ENCODE data around the gene HRC. TPM values are rescaled to one million over a fixed set of nuclear protein-coding genes. Genes with fewer than 3 reads are reported as not detected.

The HRC gene
- total and polyA plus RNA-seq, 2 of the 8 experiments (the other 6 are each of a cell fraction or from before 2014, with no cell fraction given), result 2.3 to 2.6 TPM

DNA sequence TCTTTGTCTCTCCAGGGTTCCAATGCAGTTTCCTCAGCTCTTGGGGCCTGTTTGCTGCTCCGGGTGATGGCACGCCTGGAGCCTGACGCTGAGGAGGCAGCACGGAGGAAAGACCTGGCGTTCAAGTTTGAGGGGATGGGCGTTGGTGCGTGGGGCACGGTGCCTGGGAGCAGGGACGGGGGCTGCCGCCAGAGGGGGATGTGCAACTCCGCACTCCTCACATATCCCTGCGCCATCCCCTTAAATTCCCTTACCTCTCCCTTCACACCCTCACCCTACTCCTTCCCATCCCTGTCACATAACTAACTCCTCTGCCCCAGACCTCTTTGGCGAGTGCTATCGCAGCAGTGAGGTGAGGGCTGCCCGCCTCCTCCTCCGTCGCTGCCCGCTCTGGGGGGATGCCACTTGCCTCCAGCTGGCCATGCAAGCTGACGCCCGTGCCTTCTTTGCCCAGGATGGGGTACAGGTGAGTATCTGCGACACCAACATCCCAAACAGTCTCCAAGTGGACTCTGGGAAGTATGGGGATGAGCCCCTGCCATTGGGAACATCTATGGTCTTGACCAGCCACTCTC is 33.5 kb upstream of the HRC start:
- FAIRE-seq (no peak), DNase-seq (ENCODE audit: low read depth in 1 of 2, low spot score in 2 of 2) (peak in 1 of 2 experiments; percentile 62)
- H3K9me3 ChIP-seq (ENCODE audit: insufficient read depth in 2 of 2, low read depth in 1 of 2, low read length in 1 of 2), result no peaks in the 10 kb centered on the region
- H3K79me1 ChIP-seq (ENCODE audit: low read depth, low read length), result no peaks in the 10 kb centered on the region; the same call in 1 of the 2 replicates
- CTCF ChIA-PET (ENCODE audit: partially characterized antibody), result interaction anchor here (0.6 to 7.0 kb wide), 9 partner anchors 10 to 1501 kb away, joined by 3 to 66 read pairs (median 4); no protein-coding TSS in a partner anchor
- no peak overlapping the region for H2BK12ac ChIP-seq (ENCODE audit: low read depth, low read length)
- H3K27ac ChIP-seq (ENCODE audit: low read depth, low read length), result no peak overlapping the region
- no peaks in the 10 kb centered on the region for H3K23me2 ChIP-seq (ENCODE audit: low read depth, low read length)
- H2BK5ac ChIP-seq (ENCODE audit: low read depth, low read length), result no peak overlapping the region
- no peak overlapping the region for H3K4ac ChIP-seq (replicated peaks; ENCODE audit: insufficient read length, low read depth, low read length)
- peak overlapping the region; percentile 80 for H4K8ac ChIP-seq (ENCODE audit: extremely low read depth, insufficient read depth, low read length)
- H3K4me3 ChIP-seq (ENCODE audit: extremely low read depth in 1 of 4, insufficient read depth in 2 of 4, low read depth in 3 of 4, low read length in 4 of 4), result no peak overlapping the region
- H4K20me1 ChIP-seq (replicated peaks in 1 of 2; ENCODE audit: control insufficient read depth in 1 of 2, insufficient read depth in 2 of 2, low read length in 2 of 2), result peaks cover 0 to 1% of the 10 kb centered on the region in 2 experiments
- H2AFZ ChIP-seq (ENCODE audit: low read length), result no peak overlapping the region
- no peak overlapping the region for H3K9ac ChIP-seq (replicated peaks in 1 of 4; ENCODE audit: extremely low read depth in 1 of 4, low read depth in 3 of 4, low read length in 3 of 4)
- no peak overlapping the region for H3K56ac ChIP-seq (replicated peaks; ENCODE audit: insufficient read length, low read depth, low read length)
- no peak overlapping the region for H3K14ac ChIP-seq (ENCODE audit: insufficient read length)
- H3K27me3 ChIP-seq (replicated peaks in 1 of 4; ENCODE audit: control insufficient read depth in 3 of 4, extremely low read depth in 1 of 4, insufficient read depth in 3 of 4, low read length in 3 of 4), result no peaks in the 10 kb centered on the region
- no peak overlapping the region for H3K23ac ChIP-seq (ENCODE audit: insufficient read length)
- H3K4me1 ChIP-seq (replicated peaks in 1 of 4; ENCODE audit: control insufficient read depth in 3 of 4, insufficient read depth in 4 of 4, low read length in 3 of 4), result no peaks in the 10 kb centered on the region; a peak in 1 of 7 replicates
- H2BK15ac ChIP-seq (ENCODE audit: low read length), result no peak overlapping the region
- no peaks in the 10 kb centered on the region for H3K79me2 ChIP-seq (ENCODE audit: control insufficient read depth in 1 of 2, insufficient read depth in 2 of 2, low read length in 2 of 2)
- 80 to 100% methylated on average over 1 to 21 of the region's 21 CpGs for WGBS, 2 experiments (ENCODE audit: extremely low coverage in 1 of 2, insufficient coverage in 1 of 2, insufficient read length in 1 of 2, insufficient replicate concordance in 2 of 2, low coverage in 1 of 2, low lambda C conversion rate in 2 of 2, missing lambda C conversion rate in 1 of 2)
- no peak overlapping the region for H4K5ac ChIP-seq (ENCODE audit: insufficient read length, low read depth, low read length)
- H3K4me2 ChIP-seq (ENCODE audit: insufficient read depth in 1 of 2, low read depth in 2 of 2, low read length in 2 of 2), result no peak overlapping the region
- no peak overlapping the region for H4K91ac ChIP-seq (replicated peaks; ENCODE audit: insufficient read length, low read length)
- no peak overlapping the region for H2BK20ac ChIP-seq (ENCODE audit: low read length)
- no peak overlapping the region for H2BK120ac ChIP-seq (replicated peaks; ENCODE audit: low read depth, low read length)
- POLR2A ChIA-PET (ENCODE audit: partially characterized antibody), result interaction anchor here (0.6 to 1.2 kb wide), 4 partner anchors 9 to 56 kb away, joined by 3 to 5 read pairs (median 3); no protein-coding TSS in a partner anchor
- TF ChIP-seq FOSL1 (IDR thresholded peaks at IDR 0.05; ENCODE audit: insufficient read depth, low read depth, low read length) (no peak), NANOG (IDR thresholded peaks at IDR 0.05; ENCODE audit: insufficient read depth, low read depth, low read length, poor library complexity, severe bottlenecking) (no peak), ATF2 (IDR thresholded peaks at IDR 0.05; ENCODE audit: low read length) (no peak), RAD21 (IDR thresholded peaks at IDR 0.05 in 1 of 2, conservative IDR thresholded peaks at IDR 0.05 in 1 of 2; ENCODE audit: low read depth in 2 of 2, low read length in 2 of 2) (peak in 1 of 2 experiments; percentile 6; a peak in 1 of 4 replicates)
- TF ChIP-seq, protein P1, sequence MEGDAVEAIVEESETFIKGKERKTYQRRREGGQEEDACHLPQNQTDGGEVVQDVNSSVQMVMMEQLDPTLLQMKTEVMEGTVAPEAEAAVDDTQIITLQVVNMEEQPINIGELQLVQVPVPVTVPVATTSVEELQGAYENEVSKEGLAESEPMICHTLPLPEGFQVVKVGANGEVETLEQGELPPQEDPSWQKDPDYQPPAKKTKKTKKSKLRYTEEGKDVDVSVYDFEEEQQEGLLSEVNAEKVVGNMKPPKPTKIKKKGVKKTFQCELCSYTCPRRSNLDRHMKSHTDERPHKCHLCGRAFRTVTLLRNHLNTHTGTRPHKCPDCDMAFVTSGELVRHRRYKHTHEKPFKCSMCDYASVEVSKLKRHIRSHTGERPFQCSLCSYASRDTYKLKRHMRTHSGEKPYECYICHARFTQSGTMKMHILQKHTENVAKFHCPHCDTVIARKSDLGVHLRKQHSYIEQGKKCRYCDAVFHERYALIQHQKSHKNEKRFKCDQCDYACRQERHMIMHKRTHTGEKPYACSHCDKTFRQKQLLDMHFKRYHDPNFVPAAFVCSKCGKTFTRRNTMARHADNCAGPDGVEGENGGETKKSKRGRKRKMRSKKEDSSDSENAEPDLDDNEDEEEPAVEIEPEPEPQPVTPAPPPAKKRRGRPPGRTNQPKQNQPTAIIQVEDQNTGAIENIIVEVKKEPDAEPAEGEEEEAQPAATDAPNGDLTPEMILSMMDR (IDR thresholded peaks at IDR 0.05; ENCODE audit: control extremely low read depth in 1 of 3, insufficient read depth in 1 of 3, low read depth in 1 of 3, low read length in 3 of 3), result peak; percentile 15 to 72 (median 56); a peak in 3 of 4 replicates
- TF ChIP-seq, protein P2, sequence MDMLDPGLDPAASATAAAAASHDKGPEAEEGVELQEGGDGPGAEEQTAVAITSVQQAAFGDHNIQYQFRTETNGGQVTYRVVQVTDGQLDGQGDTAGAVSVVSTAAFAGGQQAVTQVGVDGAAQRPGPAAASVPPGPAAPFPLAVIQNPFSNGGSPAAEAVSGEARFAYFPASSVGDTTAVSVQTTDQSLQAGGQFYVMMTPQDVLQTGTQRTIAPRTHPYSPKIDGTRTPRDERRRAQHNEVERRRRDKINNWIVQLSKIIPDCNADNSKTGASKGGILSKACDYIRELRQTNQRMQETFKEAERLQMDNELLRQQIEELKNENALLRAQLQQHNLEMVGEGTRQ (IDR thresholded peaks at IDR 0.05; ENCODE audit: low read length), result no peak
- H2AK5ac ChIP-seq (ENCODE audit: low read depth, low read length), result no peak overlapping the region
- no peaks in the 10 kb centered on the region; a peak in 1 of 8 replicates for H3K36me3 ChIP-seq (ENCODE audit: control insufficient read depth in 2 of 4, insufficient read depth in 4 of 4, low read length in 3 of 4)
- H3K18ac ChIP-seq (ENCODE audit: extremely low read depth, low read length), result no peak overlapping the region

Data from H1 (cell line).